Measurements from ENCODE around the gene PHYH. TPM values are rescaled to one million over a fixed set of nuclear protein-coding genes. Genes with fewer than 3 reads are reported as not detected.
A peak's percentile ranks its signal among the peaks of the same experiment; 100 is the strongest.

The PHYH gene
- polyA plus RNA-seq, 3 donors, result 5.5 to 19.6 (median 19.5) TPM

GRCh38 chr10:13298748-13299436 lies 972 bp downstream of the PHYH start:
- intact Hi-C loops (cut with micrococcal nuclease), result no loop called here
- peaks cover 25% of the 10 kb centered on the region for H3K4me1 Mint-ChIP-seq
- H3K4me3 ChIP-seq (replicated peaks in 1 of 3; ENCODE audit: low read depth in 2 of 3, low read length in 3 of 3), result peak overlapping the region; percentile 49 to 77 (median 62)
- no peaks in the 10 kb centered on the region for H3K27me3 ChIP-seq (ENCODE audit: control insufficient read depth in 2 of 2, insufficient read depth in 2 of 2, low read length in 2 of 2)
- peaks cover 0 to 5% (median 2%) of the 10 kb centered on the region in 3 donors for H3K27me3 Mint-ChIP-seq (ENCODE audit: low read depth in 3 of 3)
- no peaks in the 10 kb centered on the region for H3K9me3 ChIP-seq (replicated peaks in 1 of 2; ENCODE audit: control insufficient read depth in 1 of 2, insufficient read depth in 1 of 2, low read length in 2 of 2)
- TF ChIP-seq CTCF (IDR thresholded peaks at IDR 0.05), result no peak
- no peaks in the 10 kb centered on the region for H3K36me3 ChIP-seq (replicated peaks in 1 of 2; ENCODE audit: control insufficient read depth in 1 of 2, insufficient read depth in 2 of 2, low read length in 2 of 2)
- H3K4me2 ChIP-seq (replicated peaks; ENCODE audit: extremely low read depth, low read length, poor library complexity, severe bottlenecking), result peak overlapping the region; percentile 83
- no peaks in the 10 kb centered on the region for H3K79me2 ChIP-seq (ENCODE audit: insufficient read depth, low read length)
- H2AFZ ChIP-seq (ENCODE audit: insufficient read depth, low read depth, low read length, poor library complexity, severe bottlenecking), result peak overlapping the region; percentile 89
- H3K9me3 Mint-ChIP-seq, result peaks cover 0 to 3% (median 0%) of the 10 kb centered on the region in 7 donors
- 5% methylated on average over 8 of the region's 20 CpGs for WGBS (ENCODE audit: insufficient coverage)
- H3K36me3 Mint-ChIP-seq, result peaks cover 5 to 7% of the 10 kb centered on the region in 2 donors
- H3K9ac ChIP-seq (ENCODE audit: insufficient read depth, low read length, poor library complexity, severe bottlenecking), result peak overlapping the region; percentile 75
- peak overlapping the region; percentile 89 to 96 for H3K4me3 Mint-ChIP-seq
- H4K20me1 ChIP-seq (ENCODE audit: insufficient read depth, low read length), result no peaks in the 10 kb centered on the region
- H3K27ac Mint-ChIP-seq, result peak overlapping the region; percentile 43 to 91 (median 65)
- peak overlapping the region; percentile 71 to 81 for H3K27ac ChIP-seq (ENCODE audit: low read depth in 1 of 2, low read length in 2 of 2)
- peaks cover 22 to 33% of the 10 kb centered on the region in 2 donors for H3K4me1 ChIP-seq (ENCODE audit: control insufficient read depth in 1 of 2, insufficient read depth in 2 of 2, low read length in 2 of 2)
- DNase-seq, result no peak

- TF ChIP-seq CTCF (IDR thresholded peaks at IDR 0.05), result no peak
Measured at GRCh38 chr10:13296476-13296875, 3.4 kb downstream of the PHYH start.

More at GRCh38 chr10:13296476-13296875, 3.4 kb downstream of the PHYH start:
- Histone ChIP-seq H3K4me3 (replicated peaks in 1 of 3; ENCODE audit: low read depth in 2 of 3, low read length in 3 of 3) (no peak overlapping the region), H3K9me3 (replicated peaks in 1 of 2; ENCODE audit: control insufficient read depth in 1 of 2, insufficient read depth in 1 of 2, low read length in 2 of 2) (no peaks in the 10 kb centered on the region), H4K20me1 (ENCODE audit: insufficient read depth, low read length) (no peaks in the 10 kb centered on the region), H2AFZ (ENCODE audit: insufficient read depth, low read depth, low read length, poor library complexity, severe bottlenecking) (no peak overlapping the region), H3K4me1 (ENCODE audit: control insufficient read depth in 1 of 2, insufficient read depth in 2 of 2, low read length in 2 of 2) (peaks cover 15 to 21% of the 10 kb centered on the region in 2 donors), H3K9ac (ENCODE audit: insufficient read depth, low read length, poor library complexity, severe bottlenecking) (no peak overlapping the region), H3K27me3 (ENCODE audit: control insufficient read depth in 2 of 2, insufficient read depth in 2 of 2, low read length in 2 of 2) (no peaks in the 10 kb centered on the region), H3K27ac (ENCODE audit: low read depth in 1 of 2, low read length in 2 of 2) (no peak overlapping the region), H3K4me2 (replicated peaks; ENCODE audit: extremely low read depth, low read length, poor library complexity, severe bottlenecking) (no peak overlapping the region), H3K36me3 (replicated peaks in 1 of 2; ENCODE audit: control insufficient read depth in 1 of 2, insufficient read depth in 2 of 2, low read length in 2 of 2) (no peaks in the 10 kb centered on the region), H3K79me2 (ENCODE audit: insufficient read depth, low read length) (no peaks in the 10 kb centered on the region)
- H3K4me1 Mint-ChIP-seq, result peaks cover 16% of the 10 kb centered on the region
- no peak overlapping the region for H3K4me3 Mint-ChIP-seq
- 99% methylated on average over 8 of the region's 10 CpGs for WGBS (ENCODE audit: insufficient coverage)
- peaks cover 18 to 22% of the 10 kb centered on the region in 2 donors for H3K36me3 Mint-ChIP-seq
- no peak for DNase-seq
- no peak overlapping the region for H3K27ac Mint-ChIP-seq
- intact Hi-C loops (cut with micrococcal nuclease), result no loop called here
- H3K9me3 Mint-ChIP-seq, result peaks cover 0 to 2% (median 0%) of the 10 kb centered on the region in 7 donors
- peaks cover 0 to 5% (median 2%) of the 10 kb centered on the region in 3 donors for H3K27me3 Mint-ChIP-seq (ENCODE audit: low read depth in 3 of 3)

All from CD14-positive monocyte (primary cell).